ENCODE results near the gene CD248. TPM values are rescaled to one million over a fixed set of nuclear protein-coding genes. Genes with fewer than 3 reads are reported as not detected.

CD248 gene
- total RNA-seq, 1 donor from 2014 or later: 0.22 TPM

GRCh38 chr11:66294626-66295620, 21.9 kb downstream of the CD248 start:
- ATAC-seq (ENCODE audit: low read depth): no peak
- Mint-ChIP-seq H3K27me3 (peaks cover 23% of the 10 kb centered on the region), H3K4me1 (peaks cover 13% of the 10 kb centered on the region), H3K4me3 (no peak overlapping the region), H3K27ac (no peak overlapping the region), H3K9me3 (no peaks in the 10 kb centered on the region), H3K36me3 (ENCODE audit: low read depth) (no peaks in the 10 kb centered on the region)
- intact Hi-C loops (cut with micrococcal nuclease): no loop called here
- CTCF ChIA-PET: no interaction called here
- TF ChIP-seq CTCF (IDR thresholded peaks at IDR 0.05): no peak
- POLR2A ChIA-PET: interaction anchor here (0.6 kb wide), 1 partner anchor 18 kb away, joined by 3 read pairs; no protein-coding TSS in a partner anchor
- DNase-seq: no peak

GRCh38 chr11:66293777-66294625, 22.8 kb downstream of the CD248 start:
- TF ChIP-seq CTCF (IDR thresholded peaks at IDR 0.05): no peak
- intact Hi-C loops (cut with micrococcal nuclease): no loop called here
- Mint-ChIP-seq H3K4me3 (no peak overlapping the region), H3K36me3 (ENCODE audit: low read depth) (peaks cover 3% of the 10 kb centered on the region), H3K9me3 (no peaks in the 10 kb centered on the region), H3K27ac (no peak overlapping the region), H3K27me3 (peaks cover 23% of the 10 kb centered on the region), H3K4me1 (peaks cover 22% of the 10 kb centered on the region)
- DNase-seq (no peak), ATAC-seq (ENCODE audit: low read depth) (no peak)
- ChIA-PET CTCF (no interaction called here), POLR2A (interaction anchor here (0.6 kb wide), 1 partner anchor 19 kb away, joined by 3 read pairs; no protein-coding TSS in a partner anchor)

GRCh38 chr11:66293352-66293751, 23.5 kb downstream of the CD248 start:
- no peak for DNase-seq
- Mint-ChIP-seq H3K4me1 (peaks cover 24% of the 10 kb centered on the region), H3K9me3 (no peaks in the 10 kb centered on the region), H3K27ac (no peak overlapping the region), H3K4me3 (no peak overlapping the region), H3K36me3 (ENCODE audit: low read depth) (peaks cover 4% of the 10 kb centered on the region), H3K27me3 (peaks cover 23% of the 10 kb centered on the region)
- intact Hi-C loops (cut with micrococcal nuclease): no loop called here
- POLR2A ChIA-PET: no interaction called here
- ATAC-seq (ENCODE audit: low read depth): no peak
- no peak for TF ChIP-seq CTCF (IDR thresholded peaks at IDR 0.05)
- CTCF ChIA-PET: no interaction called here

GRCh38 chr11:66292543-66293332, 24.1 kb downstream of the CD248 start:
- peaks cover 28% of the 10 kb centered on the region for H3K4me1 Mint-ChIP-seq
- peak overlapping the region; percentile 66 for H3K4me3 Mint-ChIP-seq
- no peaks in the 10 kb centered on the region for H3K9me3 Mint-ChIP-seq
- CTCF ChIA-PET: no interaction called here
- POLR2A ChIA-PET: no interaction called here
- TF ChIP-seq CTCF (IDR thresholded peaks at IDR 0.05): no peak
- intact Hi-C loops (cut with micrococcal nuclease): no loop called here
- peaks cover 6% of the 10 kb centered on the region for H3K36me3 Mint-ChIP-seq (ENCODE audit: low read depth)
- H3K27me3 Mint-ChIP-seq: peaks cover 23% of the 10 kb centered on the region
- H3K27ac Mint-ChIP-seq: peak overlapping the region; percentile 21
- ATAC-seq (ENCODE audit: low read depth): no peak
- no peak for DNase-seq

Data from activated B cell treated with CpG ODN at 0.5 μM for 24 hours (primary cell).